Right lobe of liver (tissue), 6 donors: ENCODE measurements around the gene RAB27B. TPM values are rescaled to one million over a fixed set of nuclear protein-coding genes. Genes with fewer than 3 reads are reported as not detected.

Source experiments
- ATAC-seq, 4 donors: fragments of 200-7000 bp; cut with Tn5 transposase; one replicate each; pipeline ENCODE4 v1.9.1; 2020; ENCODE audit warnings: mild to moderate bottlenecking in 4 of 4, moderate library complexity in 4 of 4
- DNase-seq, 3 donors: peaks; one replicate each; pipeline ENCODE4 v3.0.0-alpha.2; 2020
- H3K27ac ChIP-seq, 3 donors: fragments of 200-600 bp; one replicate each; pipeline ENCODE4 v1.8.0; 2022
- H3K27me3 ChIP-seq, 2 donors: fragments of 200-600 bp; one replicate each; pipeline ENCODE4 v1.8.0; 2022
- H3K36me3 ChIP-seq, 4 donors: fragments of 200-600 bp; sonication (generic) in 1 of 4; one replicate each; pipeline versions ENCODE4 v1.5.1 to v1.8.0; 2017 to 2022; ENCODE audit warnings: control low read depth in 1 of 4
- H3K4me1 ChIP-seq, 4 donors: fragments of 200-600 bp; sonication (generic) in 1 of 4; one replicate each; pipeline versions ENCODE4 v1.5.1 to v1.8.0; 2017 to 2022; ENCODE audit warnings: control low read depth in 1 of 4
- H3K4me3 ChIP-seq, 3 donors: fragments of 200-600 bp; one replicate each; pipeline ENCODE4 v1.8.0; 2022
- H3K9me3 ChIP-seq, 4 donors: fragments of 200-600 bp; sonication (generic) in 1 of 4; one replicate each; pipeline versions ENCODE4 v1.5.1 to v1.8.0; 2017 to 2022; ENCODE audit warnings: control low read depth in 1 of 4
- CTCF ChIP-seq, 4 donors: fragments of 200-600 bp in 3 of 4; fragments of 450-650 bp in 1 of 4; IDR thresholded peaks; one replicate each; pipeline versions ENCODE4 v1.5.1 to v1.8.0; 2016 to 2022; ENCODE audit warnings: antibody characterized with exemption in 4 of 4, mild to moderate bottlenecking in 2 of 4
- POLR2A ChIP-seq: fragments of 450-650 bp; IDR thresholded peaks from one replicate; pipeline ENCODE4 v1.6.1; 2017; ENCODE audit warnings: antibody characterized with exemption, mild to moderate bottlenecking
- WGBS: methylation state at CpG from one replicate; pipeline ENCODE4 v1.1.6; 2018; ENCODE audit warnings: low coverage, low lambda C conversion rate; ENCODE audit not compliant: insufficient coverage; ENCODE audit errors: missing lambda C conversion rate; 5-methylcytosine and 5-hydroxymethylcytosine counted together
- intact Hi-C, 2 donors: fragments of 100-400 bp; cut with DNase I; formaldehyde crosslinking; loops; one replicate each; pipeline versions ENCODE4 v1.11.2 to v1.14.1; 2022
- total RNA-seq, 6 experiments: library from RNA; depleted of rRNA in 2 of 6; stranded (reverse); fragments of >200 nt in 2 of 6; fragmentation: NEBNext Ultra II Directional in 3 of 6; extraction: Animal tissue kit (Norgen Biotek cat#: 25700) in 3 of 6; gene quantifications; one replicate each; pipeline versions ENCODE4 v1.1.0 to v1.2.4, GENCODE V29; 2016 to 2023
- donor health status: DM: no; HTN: yes; CAD: no.
- donor health status: DM: no; HTN: no; CAD: no.
- donor health status: DM: no; HTN: no; CAD: no.
- donor health status: DM: no; HTN: yes; CAD: no.
- donor health status: DM: no; HTN: yes; CAD: no.

RAB27B gene
- total RNA-seq, 6 experiments from 2014 or later, result 0.53 to 1.0 (median 0.85) TPM

GRCh38 chr18:54942144-54942543 is 113.9 kb downstream of the RAB27B start:
- 58% methylated on average over 4 of the region's 4 CpGs for WGBS
- DNase-seq, result no peak
- no peak for ATAC-seq
- H3K4me3 ChIP-seq, result no peak overlapping the region
- intact Hi-C loops, result no loop called here
- peaks cover 0 to 8% (median 7%) of the 10 kb centered on the region in 4 donors for H3K4me1 ChIP-seq
- no peak overlapping the region for H3K27ac ChIP-seq
- no peaks in the 10 kb centered on the region for H3K36me3 ChIP-seq
- H3K27me3 ChIP-seq, result no peaks in the 10 kb centered on the region
- H3K9me3 ChIP-seq, result no peaks in the 10 kb centered on the region
- no peak for TF ChIP-seq POLR2A

- no peaks in the 10 kb centered on the region for H3K27me3 ChIP-seq
- 100% methylated on average over 3 of the region's 3 CpGs for WGBS
- no peaks in the 10 kb centered on the region for H3K9me3 ChIP-seq
- H3K27ac ChIP-seq, result no peak overlapping the region
- no peaks in the 10 kb centered on the region for H3K36me3 ChIP-seq
- TF ChIP-seq CTCF (IDR thresholded peaks at IDR 0.05) (no peak), POLR2A (no peak)
- no peak for DNase-seq
- no peak for ATAC-seq
- intact Hi-C loops, result no loop called here
- peaks cover 0 to 12% (median 9%) of the 10 kb centered on the region in 4 donors for H3K4me1 ChIP-seq
- no peak overlapping the region for H3K4me3 ChIP-seq
These were observed 114.3 kb downstream of the RAB27B start for GRCh38 chr18:54942569-54942968.

Other genes starting within 250 kb of the RAB27B start
- gene DYNAP, start 237.2 kb upstream of the RAB27B start, total RNA-seq, result not detected
- 10 to 100 TPM in 3 of 6 experiments, 1 to 10 TPM in 3; 3.1 to 17.3 (median 9.3) TPM for gene CCDC68, start 131.0 kb downstream of the RAB27B start, total RNA-seq